Prostate gland (tissue), 2 donors: ENCODE results near the gene XK.

Source experiments
- CTCF ChIP-seq, 4 experiments: fragments of 200-600 bp in 2 of 4; fragments of 450-650 bp in 2 of 4; sonication (generic) in 2 of 4; IDR thresholded peaks; 1 replicate in 3 of 4; 2 replicates in 1 of 4; pipeline ENCODE4 v1.5.1; 2016 to 2019; ENCODE audit warnings: antibody characterized with exemption in 4 of 4, mild to moderate bottlenecking in 2 of 4, moderate library complexity in 2 of 4
- POLR2A ChIP-seq: fragments of 450-650 bp; IDR thresholded peaks from one replicate; pipeline ENCODE4 v1.6.1; 2016; ENCODE audit warnings: antibody characterized with exemption, mild to moderate bottlenecking

- no peak for TF ChIP-seq CTCF (IDR thresholded peaks at IDR 0.05)
- no peak for TF ChIP-seq POLR2A
These were observed 7.0 kb upstream of the XK start for GRCh38 chrX:37678574-37678973.
